Measurements from ENCODE around the gene GNA12. TPM values are rescaled to one million over a fixed set of nuclear protein-coding genes. Genes with fewer than 3 reads are reported as not detected.

The GNA12 gene
- total and polyA plus RNA-seq, 10 of the 15 experiments (the other 5 are each of a cell fraction or from before 2014, with no cell fraction given) = 1.9 to 51.8 (median 12.6) TPM

DNA sequence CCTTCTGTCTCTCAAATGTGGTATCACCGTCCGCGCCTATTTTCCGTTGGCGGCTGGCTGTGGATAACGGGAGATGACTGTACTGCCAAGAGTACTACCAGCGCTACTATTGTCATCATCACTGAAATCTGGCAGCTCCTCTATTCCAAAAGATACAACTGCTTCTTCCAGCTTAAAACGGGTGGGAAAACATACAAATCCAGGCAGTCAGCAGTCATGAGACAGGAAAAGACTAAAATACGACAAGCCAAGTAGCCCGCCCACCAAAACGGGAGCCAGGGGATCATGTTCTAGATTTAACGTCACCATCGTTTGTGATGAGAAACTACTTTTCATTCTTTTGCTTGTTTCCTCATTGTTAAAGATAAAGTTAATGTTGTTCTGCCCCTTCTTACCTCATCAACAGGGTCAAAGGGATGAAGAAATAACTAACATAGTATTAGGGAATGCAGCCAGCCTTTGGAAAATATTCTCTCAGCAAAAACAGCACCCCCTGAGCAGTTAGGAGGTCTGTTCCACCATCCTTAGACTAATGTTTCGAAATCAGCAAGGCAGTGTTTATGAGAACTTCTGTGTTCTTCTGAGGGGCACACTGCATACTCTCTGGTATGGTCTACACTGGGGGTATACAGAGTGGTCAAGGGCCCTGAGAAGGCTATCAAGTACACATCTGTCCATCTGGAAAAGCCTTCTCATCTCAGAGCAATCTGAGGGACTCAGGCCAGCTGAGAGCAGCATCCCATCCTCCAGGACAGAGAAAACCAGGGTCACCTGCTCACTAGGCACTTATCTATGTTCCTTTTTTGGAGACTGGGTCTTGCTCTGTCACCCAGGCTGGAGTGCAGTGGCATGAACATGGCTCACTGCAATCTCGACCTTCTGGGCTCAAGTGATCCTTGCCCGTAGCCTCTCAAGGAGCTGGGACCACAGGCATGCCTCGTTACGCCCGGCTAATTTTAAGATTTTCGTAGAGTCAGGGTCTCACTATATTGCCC lies 47.5 kb downstream of the GNA12 start (continued):
- TF ChIP-seq, protein P1, sequence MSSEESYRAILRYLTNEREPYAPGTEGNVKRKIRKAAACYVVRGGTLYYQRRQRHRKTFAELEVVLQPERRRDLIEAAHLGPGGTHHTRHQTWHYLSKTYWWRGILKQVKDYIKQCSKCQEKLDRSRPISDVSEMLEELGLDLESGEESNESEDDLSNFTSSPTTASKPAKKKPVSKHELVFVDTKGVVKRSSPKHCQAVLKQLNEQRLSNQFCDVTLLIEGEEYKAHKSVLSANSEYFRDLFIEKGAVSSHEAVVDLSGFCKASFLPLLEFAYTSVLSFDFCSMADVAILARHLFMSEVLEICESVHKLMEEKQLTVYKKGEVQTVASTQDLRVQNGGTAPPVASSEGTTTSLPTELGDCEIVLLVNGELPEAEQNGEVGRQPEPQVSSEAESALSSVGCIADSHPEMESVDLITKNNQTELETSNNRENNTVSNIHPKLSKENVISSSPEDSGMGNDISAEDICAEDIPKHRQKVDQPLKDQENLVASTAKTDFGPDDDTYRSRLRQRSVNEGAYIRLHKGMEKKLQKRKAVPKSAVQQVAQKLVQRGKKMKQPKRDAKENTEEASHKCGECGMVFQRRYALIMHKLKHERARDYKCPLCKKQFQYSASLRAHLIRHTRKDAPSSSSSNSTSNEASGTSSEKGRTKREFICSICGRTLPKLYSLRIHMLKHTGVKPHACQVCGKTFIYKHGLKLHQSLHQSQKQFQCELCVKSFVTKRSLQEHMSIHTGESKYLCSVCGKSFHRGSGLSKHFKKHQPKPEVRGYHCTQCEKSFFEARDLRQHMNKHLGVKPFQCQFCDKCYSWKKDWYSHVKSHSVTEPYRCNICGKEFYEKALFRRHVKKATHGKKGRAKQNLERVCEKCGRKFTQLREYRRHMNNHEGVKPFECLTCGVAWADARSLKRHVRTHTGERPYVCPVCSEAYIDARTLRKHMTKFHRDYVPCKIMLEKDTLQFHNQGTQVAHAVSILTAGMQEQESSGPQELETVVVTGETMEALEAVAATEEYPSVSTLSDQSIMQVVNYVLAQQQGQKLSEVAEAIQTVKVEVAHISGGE (CRISPR knock-in tag; IDR thresholded peaks at IDR 0.05) = no peak
- no peak for TF ChIP-seq MYB (IDR thresholded peaks at IDR 0.05; ENCODE audit: borderline replicate concordance, low read depth, low read length)

- Histone ChIP-seq H3K4me2 (ENCODE audit: control insufficient read depth, insufficient read depth) (no peak overlapping the region), H3K79me2 (ENCODE audit: control insufficient read depth, insufficient read depth, low read length) (no peaks in the 10 kb centered on the region), H3K27ac (ENCODE audit: control insufficient read depth, insufficient read depth) (no peak overlapping the region), H2AFZ (ENCODE audit: control insufficient read depth, low read depth, low read length) (no peak overlapping the region), H3K4me3 (no peak overlapping the region), H3K36me3 (ENCODE audit: control insufficient read depth in 2 of 2, insufficient read depth in 2 of 2, low read length in 1 of 2) (peaks cover 3 to 5% of the 10 kb centered on the region in 2 experiments; a peak in 3 of 4 replicates), H3K9ac (ENCODE audit: control insufficient read depth, insufficient read depth, low read length) (no peak overlapping the region), H3K27me3 (replicated peaks in 1 of 2; ENCODE audit: control insufficient read depth in 2 of 2, insufficient read depth in 2 of 2, low read length in 1 of 2) (no peaks in the 10 kb centered on the region), H4K20me1 (ENCODE audit: control insufficient read depth, insufficient read depth) (no peaks in the 10 kb centered on the region), H3K9me3 (replicated peaks; ENCODE audit: control insufficient read depth, insufficient read depth, low read length) (no peaks in the 10 kb centered on the region), H3K4me1 (ENCODE audit: control insufficient read depth, insufficient read depth, low read length) (peaks cover 4% of the 10 kb centered on the region; the same call in 1 of the 2 replicates)
- ChIA-PET SMC1A (ENCODE audit: uncharacterized antibody, unreplicated experiment) (interaction anchor here (0.6 to 3.4 kb wide), 5 partner anchors 10 to 259 kb away, joined by 3 to 16 read pairs (median 4); no protein-coding TSS in a partner anchor), POLR2A (interaction anchor here (1.6 to 4.8 kb wide), 2 partner anchors 10 to 86 kb away, joined by 5 to 19 read pairs; no protein-coding TSS in a partner anchor), RAD21 (ENCODE audit: unreplicated experiment) (interaction anchor here (1.5 kb wide), 1 partner anchor 86 kb away, joined by 3 read pairs; no protein-coding TSS in a partner anchor), CTCF (interaction anchor here (1.5 to 2.1 kb wide), 2 partner anchors 70 to 125 kb away, joined by 4 read pairs; no protein-coding TSS in a partner anchor)
- 80% methylated on average over 9 of the region's 9 CpGs for WGBS (ENCODE audit: insufficient coverage, insufficient replicate concordance, low lambda C conversion rate, missing lambda C conversion rate)
- TF ChIP-seq CHD2 (IDR thresholded peaks at IDR 0.05; ENCODE audit: borderline replicate concordance, low read depth, low read length) (no peak), LARP7 (IDR thresholded peaks at IDR 0.05) (no peak), ETV6 (conservative IDR thresholded peaks at IDR 0.05 in 1 of 2, IDR thresholded peaks at IDR 0.05 in 1 of 2; ENCODE audit: borderline replicate concordance in 1 of 2, low read depth in 1 of 2) (no peak), RBBP5 (conservative IDR thresholded peaks at IDR 0.05) (no peak), KAT2A (conservative IDR thresholded peaks at IDR 0.05; ENCODE audit: control insufficient read depth, low read depth, low read length) (no peak), FOXM1 (IDR thresholded peaks at IDR 0.05; ENCODE audit: low read depth, low read length) (no peak), YBX1 (IDR thresholded peaks at IDR 0.05) (no peak), PAX8 (IDR thresholded peaks at IDR 0.05) (no peak), SMC3 (IDR thresholded peaks at IDR 0.05; ENCODE audit: borderline replicate concordance, low read length) (no peak)
- no TSS peak for BruUV-seq (replicated peaks)
- FAIRE-seq (no peak), DNase-seq (ENCODE audit: low read depth, low spot score) (no peak), ATAC-seq (no peak)
- in situ Hi-C loops (cut with MboI) = no loop called here
- intact Hi-C loops (cut with micrococcal nuclease; ENCODE audit: unreplicated experiment) = no loop called here
Measured at GRCh38 chr7:2795906-2796305, 48.2 kb downstream of the GNA12 start.
